Measurements from ENCODE around the gene AMN. TPM values are rescaled to one million over a fixed set of nuclear protein-coding genes. Genes with fewer than 3 reads are reported as not detected.

The AMN gene
- total RNA-seq, 2 experiments from 2014 or later = 0.35 to 5.6 TPM

DNA sequence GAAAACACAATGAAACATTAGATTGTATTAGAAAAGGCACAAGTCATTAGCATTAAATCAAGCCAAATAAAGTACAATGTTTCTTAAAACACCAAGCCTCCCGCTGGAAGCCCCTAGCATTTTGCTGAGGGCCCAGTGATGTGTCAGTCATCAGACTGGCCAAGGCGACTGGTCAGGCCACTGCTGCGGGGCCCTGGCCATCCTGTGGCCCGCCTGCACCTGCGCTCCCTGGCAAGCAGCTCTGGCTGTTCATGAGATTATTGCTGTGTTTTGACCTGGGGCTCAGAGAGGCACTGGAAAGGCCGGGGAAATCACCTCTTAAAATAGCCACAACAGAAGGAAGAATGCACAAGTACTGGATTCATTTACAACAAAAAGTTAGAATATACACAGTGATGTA is 24.2 kb upstream of the AMN start:
- no TSS peak for BruUV-seq (replicated peaks)
- H3K27ac ChIP-seq (ENCODE audit: low read depth, low read length, poor library complexity, severe bottlenecking) = no peak overlapping the region

DNA sequence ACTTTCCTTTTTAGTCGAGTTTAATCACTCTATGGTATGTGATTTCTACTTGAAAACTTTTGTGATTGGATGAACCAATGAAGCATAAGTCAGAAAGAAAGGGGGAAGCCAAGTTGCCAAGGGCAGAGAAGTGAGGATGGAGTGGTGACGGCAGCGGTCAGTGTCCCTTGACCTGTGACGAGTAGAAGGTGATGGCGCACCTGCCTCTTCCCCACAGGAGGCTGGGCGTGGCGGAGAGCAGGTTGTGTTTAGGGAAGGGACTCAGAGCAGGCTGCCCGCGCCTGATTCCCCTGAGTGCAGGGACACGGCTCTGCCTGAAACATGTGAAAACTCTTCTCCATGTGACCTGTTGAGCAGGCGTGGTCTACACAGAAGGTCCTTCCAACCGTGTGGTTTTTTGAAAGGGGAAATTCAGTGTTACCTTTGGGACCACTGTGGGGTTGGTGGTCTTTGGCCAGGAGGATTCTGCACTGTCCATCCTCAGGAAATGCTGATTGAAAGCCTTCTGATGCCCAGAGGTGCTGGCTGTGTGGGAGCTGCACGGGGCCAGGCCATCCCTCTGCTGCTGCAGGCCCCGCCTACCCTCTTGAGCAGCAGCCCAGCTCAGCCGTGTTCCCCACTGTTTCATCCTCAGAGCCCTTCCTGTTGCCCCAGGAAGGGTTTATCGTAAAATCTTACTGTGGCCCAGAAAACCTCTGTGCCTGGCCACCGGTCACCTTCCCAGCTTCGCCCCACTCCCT is 23.5 kb upstream of the AMN start:
- CTCF ChIA-PET (ENCODE audit: unreplicated experiment) = no interaction called here
- TF ChIP-seq, protein P1, sequence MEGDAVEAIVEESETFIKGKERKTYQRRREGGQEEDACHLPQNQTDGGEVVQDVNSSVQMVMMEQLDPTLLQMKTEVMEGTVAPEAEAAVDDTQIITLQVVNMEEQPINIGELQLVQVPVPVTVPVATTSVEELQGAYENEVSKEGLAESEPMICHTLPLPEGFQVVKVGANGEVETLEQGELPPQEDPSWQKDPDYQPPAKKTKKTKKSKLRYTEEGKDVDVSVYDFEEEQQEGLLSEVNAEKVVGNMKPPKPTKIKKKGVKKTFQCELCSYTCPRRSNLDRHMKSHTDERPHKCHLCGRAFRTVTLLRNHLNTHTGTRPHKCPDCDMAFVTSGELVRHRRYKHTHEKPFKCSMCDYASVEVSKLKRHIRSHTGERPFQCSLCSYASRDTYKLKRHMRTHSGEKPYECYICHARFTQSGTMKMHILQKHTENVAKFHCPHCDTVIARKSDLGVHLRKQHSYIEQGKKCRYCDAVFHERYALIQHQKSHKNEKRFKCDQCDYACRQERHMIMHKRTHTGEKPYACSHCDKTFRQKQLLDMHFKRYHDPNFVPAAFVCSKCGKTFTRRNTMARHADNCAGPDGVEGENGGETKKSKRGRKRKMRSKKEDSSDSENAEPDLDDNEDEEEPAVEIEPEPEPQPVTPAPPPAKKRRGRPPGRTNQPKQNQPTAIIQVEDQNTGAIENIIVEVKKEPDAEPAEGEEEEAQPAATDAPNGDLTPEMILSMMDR (conservative IDR thresholded peaks at IDR 0.05; ENCODE audit: low read length) = no peak
- no peak for TF ChIP-seq EZH2phosphoT487 (IDR thresholded peaks at IDR 0.05; ENCODE audit: borderline replicate concordance, low read depth, low read length)
- Histone ChIP-seq H3K4me1 (ENCODE audit: insufficient read depth, low read length, poor library complexity, severe bottlenecking) (peaks cover 28% of the 10 kb centered on the region), H4K20me1 (ENCODE audit: insufficient read depth, low read length) (peaks cover 4% of the 10 kb centered on the region; the same call in 1 of the 2 replicates), H3K36me3 (ENCODE audit: insufficient read depth, low read length) (no peaks in the 10 kb centered on the region), H3K4me2 (ENCODE audit: low read length) (no peak overlapping the region), H3K79me2 (ENCODE audit: insufficient read depth, low read depth, low read length) (no peaks in the 10 kb centered on the region), H3K9me3 (ENCODE audit: low read length) (no peaks in the 10 kb centered on the region), H3K4me3 (ENCODE audit: low read depth, low read length, poor library complexity, severe bottlenecking) (no peak overlapping the region), H2AFZ (ENCODE audit: low read length) (no peak overlapping the region), H3K27ac (ENCODE audit: low read depth, low read length, poor library complexity, severe bottlenecking) (no peak overlapping the region), H3K9me2 (ENCODE audit: insufficient read depth, low read length) (no peaks in the 10 kb centered on the region)
- DNase-seq (ENCODE audit: low spot score) = no peak
- no TSS peak for BruUV-seq (replicated peaks)
- POLR2A ChIA-PET = no interaction called here
- intact Hi-C loops (cut with micrococcal nuclease; ENCODE audit: unreplicated experiment) = no loop called here

More for the DNA sequence above, 24.2 kb upstream of the AMN start:
- Histone ChIP-seq H3K4me1 (ENCODE audit: insufficient read depth, low read length, poor library complexity, severe bottlenecking) (peaks cover 28% of the 10 kb centered on the region), H3K79me2 (ENCODE audit: insufficient read depth, low read depth, low read length) (no peaks in the 10 kb centered on the region), H3K4me3 (ENCODE audit: low read depth, low read length, poor library complexity, severe bottlenecking) (no peak overlapping the region), H3K4me2 (ENCODE audit: low read length) (no peak overlapping the region), H3K9me3 (ENCODE audit: low read length) (no peaks in the 10 kb centered on the region), H2AFZ (ENCODE audit: low read length) (no peak overlapping the region), H3K36me3 (ENCODE audit: insufficient read depth, low read length) (no peaks in the 10 kb centered on the region), H4K20me1 (ENCODE audit: insufficient read depth, low read length) (peaks cover 4% of the 10 kb centered on the region; the same call in 1 of the 2 replicates), H3K9me2 (ENCODE audit: insufficient read depth, low read length) (no peaks in the 10 kb centered on the region)
- no peak for DNase-seq (ENCODE audit: low spot score)
- intact Hi-C loops (cut with micrococcal nuclease; ENCODE audit: unreplicated experiment) = no loop called here
- ChIA-PET POLR2A (no interaction called here), CTCF (ENCODE audit: unreplicated experiment) (no interaction called here)
- no peak for TF ChIP-seq EZH2phosphoT487 (IDR thresholded peaks at IDR 0.05; ENCODE audit: borderline replicate concordance, low read depth, low read length)
- TF ChIP-seq, protein P1 (conservative IDR thresholded peaks at IDR 0.05; ENCODE audit: low read length) = no peak

DNA sequence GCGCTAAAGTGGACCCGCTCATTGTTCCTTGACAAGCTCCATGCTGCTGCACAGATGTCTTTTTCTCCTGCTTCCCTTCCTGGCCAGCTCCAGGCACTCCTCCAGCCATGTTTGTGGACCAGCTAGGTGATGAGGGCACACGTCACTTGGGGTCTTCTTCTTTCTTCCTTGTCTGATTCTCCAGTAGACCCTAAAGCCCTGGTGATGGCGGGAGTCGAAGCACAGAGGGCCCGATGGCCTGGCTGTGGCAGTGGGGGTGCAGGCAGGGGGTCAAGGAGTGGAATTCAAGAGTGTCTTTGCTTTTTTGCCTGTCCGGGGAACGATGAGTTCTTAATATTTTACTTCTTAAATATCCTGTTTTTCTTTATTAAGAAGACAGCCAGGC is 23.0 kb upstream of the AMN start:
- H3K9me3 ChIP-seq (ENCODE audit: low read length) = no peaks in the 10 kb centered on the region
- no peaks in the 10 kb centered on the region for H3K79me2 ChIP-seq (ENCODE audit: insufficient read depth, low read depth, low read length)
- peaks cover 4% of the 10 kb centered on the region; the same call in 1 of the 2 replicates for H4K20me1 ChIP-seq (ENCODE audit: insufficient read depth, low read length)
- H3K27ac ChIP-seq (ENCODE audit: low read depth, low read length, poor library complexity, severe bottlenecking) = no peak overlapping the region
- no TSS peak for BruUV-seq (replicated peaks)
- no peak for DNase-seq (ENCODE audit: low spot score)
- no peak for TF ChIP-seq EZH2phosphoT487 (IDR thresholded peaks at IDR 0.05; ENCODE audit: borderline replicate concordance, low read depth, low read length)
- CTCF ChIA-PET (ENCODE audit: unreplicated experiment) = no interaction called here
- H3K4me3 ChIP-seq (ENCODE audit: low read depth, low read length, poor library complexity, severe bottlenecking) = no peak overlapping the region
- intact Hi-C loops (cut with micrococcal nuclease; ENCODE audit: unreplicated experiment) = no loop called here
- no peak overlapping the region for H2AFZ ChIP-seq (ENCODE audit: low read length)
- no peaks in the 10 kb centered on the region for H3K36me3 ChIP-seq (ENCODE audit: insufficient read depth, low read length)
- POLR2A ChIA-PET = no interaction called here
- no peaks in the 10 kb centered on the region for H3K9me2 ChIP-seq (ENCODE audit: insufficient read depth, low read length)
- no peak overlapping the region for H3K4me2 ChIP-seq (ENCODE audit: low read length)
- peaks cover 28% of the 10 kb centered on the region for H3K4me1 ChIP-seq (ENCODE audit: insufficient read depth, low read length, poor library complexity, severe bottlenecking)
